ENCODE data around the gene MSX2. TPM values are rescaled to one million over a fixed set of nuclear protein-coding genes. Genes with fewer than 3 reads are reported as not detected.

Gene MSX2
- total and polyA plus RNA-seq, 2 of the 4 experiments (the other 2 are of a cell fraction) = 2.2 to 3.7 TPM

GRCh38 chr5:174714751-174715150, 9.6 kb upstream of the MSX2 start:
- H3K18ac ChIP-seq (ENCODE audit: low read depth, low read length) = no peak overlapping the region
- TF ChIP-seq POLR2A (IDR thresholded peaks at IDR 0.05; ENCODE audit: low read depth, low read length) (no peak), USF2 (IDR thresholded peaks at IDR 0.05; ENCODE audit: low read depth, low read length) (no peak), CHD1 (IDR thresholded peaks at IDR 0.05; ENCODE audit: low read depth, low read length) (no peak)
- H3K4me2 ChIP-seq (ENCODE audit: low read depth, low read length) = no peak overlapping the region
- H4K91ac ChIP-seq (ENCODE audit: insufficient read depth, low read depth, low read length) = no peak overlapping the region
- POLR2A ChIA-PET (ENCODE audit: unreplicated experiment) = no interaction called here
- CTCF ChIA-PET = no interaction called here
- no peak overlapping the region for H2BK5ac ChIP-seq (ENCODE audit: low read depth, low read length, poor library complexity, severe bottlenecking)
- no peak overlapping the region for H3K27ac ChIP-seq (ENCODE audit: insufficient read depth, low read length)
- intact Hi-C loops (cut with micrococcal nuclease) (no loop called here), dilution Hi-C loops (cut with HindIII; ENCODE audit: low sequenced_read_pairs, unreplicated experiment) (no loop called here), in situ Hi-C loops (cut with MboI; ENCODE audit: low sequenced_read_pairs) (no loop called here)
- DNase-seq = no peak
- no peak overlapping the region for H2AK9ac ChIP-seq (replicated peaks; ENCODE audit: low read depth, low read length, poor library complexity)
- H3K4me3 ChIP-seq (ENCODE audit: insufficient read depth, low read depth, low read length) = no peak overlapping the region
- no peaks in the 10 kb centered on the region for H3K4me1 ChIP-seq (ENCODE audit: control insufficient read depth, insufficient read depth, low read length)
- H3K27me3 ChIP-seq (ENCODE audit: control insufficient read depth, insufficient read depth, low read length) = peaks cover 57% of the 10 kb centered on the region
- no peak overlapping the region for H3K23ac ChIP-seq (ENCODE audit: low read depth, low read length)
- no peak overlapping the region for H2BK15ac ChIP-seq (ENCODE audit: low read depth, low read length)
- no peak for ATAC-seq (ENCODE audit: low read depth)
- no peaks in the 10 kb centered on the region for H3K9me3 ChIP-seq (ENCODE audit: control insufficient read depth, insufficient read depth, low read length)
- H4K5ac ChIP-seq (ENCODE audit: low read depth, low read length) = no peak overlapping the region
- no peaks in the 10 kb centered on the region for H3K36me3 ChIP-seq (ENCODE audit: control insufficient read depth, insufficient read depth, low read length)
- no peak overlapping the region for H3K14ac ChIP-seq (replicated peaks; ENCODE audit: low read depth, low read length)
- H4K8ac ChIP-seq (ENCODE audit: low read depth in 2 of 2, low read length in 2 of 2) = no peak overlapping the region
- no TSS peak for BruUV-seq (replicated peaks)
- no peak overlapping the region for H2AFZ ChIP-seq (replicated peaks; ENCODE audit: low read length, poor library complexity)
- H2AK5ac ChIP-seq (ENCODE audit: low read depth, low read length) = no peak overlapping the region
- no peak overlapping the region for H3K56ac ChIP-seq (ENCODE audit: extremely low read depth, insufficient read depth, low read length)
- no peaks in the 10 kb centered on the region for H3K79me1 ChIP-seq (ENCODE audit: low read depth in 1 of 2, low read length in 2 of 2)
- H3K9ac ChIP-seq (ENCODE audit: low read depth, low read length) = no peak overlapping the region
- H3K9me1 ChIP-seq (ENCODE audit: insufficient read depth, low read length) = no peaks in the 10 kb centered on the region
- no peaks in the 10 kb centered on the region for H4K20me1 ChIP-seq (ENCODE audit: insufficient read depth, low read length)
- no peak overlapping the region for H3K4ac ChIP-seq (ENCODE audit: low read depth, low read length)
- H2BK120ac ChIP-seq (ENCODE audit: low read depth, low read length) = no peak overlapping the region
- H2BK20ac ChIP-seq (ENCODE audit: low read depth, low read length) = no peak overlapping the region
